PC-9 (cell line): ENCODE results near the gene KCNMB2. TPM values are rescaled to one million over a fixed set of nuclear protein-coding genes. Genes with fewer than 3 reads are reported as not detected.

Experiments used
- BruUV-seq: library from RNA; stranded (reverse); fragments of 400-500 nt; replicated peaks from 2 replicates; lab custom pipeline; 2021; lab: Mats Ljungman, UMichigan
- CTCF ChIA-PET: fragments of 300-600 bp; sonication (Branson Sonifier 250); formaldehyde crosslinking; loops from one replicate; lab custom pipeline; 2022; ENCODE audit warnings: antibody characterized with exemption; lab: Charles Lee
- POLR2A ChIA-PET: fragments of 300-600 bp; sonication (Branson Sonifier 250); formaldehyde crosslinking; loops from one replicate; lab custom pipeline; 2022; ENCODE audit warnings: antibody characterized with exemption; ENCODE audit not compliant: unreplicated experiment; lab: Charles Lee
- DNase-seq, 2 experiments: peaks; one replicate each; pipeline versions ENCODE4 v3.0.0 to v3.0.0-alpha.2; 2015 to 2022; ENCODE audit warnings: mixed read lengths in 1 of 2
- H2AFZ ChIP-seq: fragments of 200-600 bp; sonication (generic); 2 replicates; pipeline ENCODE4 v1.8.1; 2017; ENCODE audit warnings: antibody characterized with exemption
- H3F3A ChIP-seq: fragments of 200-600 bp; sonication (generic); 2 replicates; pipeline ENCODE4 v1.8.1; 2017; ENCODE audit warnings: antibody characterized with exemption, mild to moderate bottlenecking, low read depth; ENCODE audit not compliant: insufficient read depth
- H3K27ac ChIP-seq: fragments of 200-600 bp; sonication (generic); 2 replicates; pipeline ENCODE4 v1.6.1; 2016; ENCODE audit warnings: mixed run types
- H3K27me3 ChIP-seq: fragments of 200-600 bp; sonication (generic); 2 replicates; pipeline ENCODE4 v1.6.1; 2016; ENCODE audit warnings: low read depth, mixed run types; ENCODE audit not compliant: insufficient read depth
- H3K36me3 ChIP-seq: fragments of 200-600 bp; sonication (generic); 2 replicates; pipeline ENCODE4 v1.6.1; 2016; ENCODE audit warnings: low read depth, mixed run types
- H3K4me1 ChIP-seq: fragments of 200-600 bp; sonication (generic); replicated peaks from 2 replicates; pipeline ENCODE4 v1.6.1; 2016; ENCODE audit warnings: mixed run types; ENCODE audit not compliant: insufficient read depth
- H3K4me2 ChIP-seq: fragments of 200-600 bp; sonication (generic); 2 replicates; pipeline ENCODE4 v1.6.1; 2017; ENCODE audit warnings: mixed run types
- H3K4me3 ChIP-seq: fragments of 200-600 bp; sonication (generic); 2 replicates; pipeline ENCODE4 v1.6.1; 2016; ENCODE audit warnings: mixed run types
- H3K79me2 ChIP-seq: fragments of 200-600 bp; sonication (generic); 2 replicates; pipeline ENCODE4 v1.6.1; 2017; ENCODE audit warnings: low read depth, mixed run types
- H3K9me2 ChIP-seq: fragments of 200-600 bp; sonication (generic); 2 replicates; pipeline ENCODE4 v1.8.1; 2017; ENCODE audit warnings: mild to moderate bottlenecking; ENCODE audit not compliant: insufficient read depth
- H3K9me3 ChIP-seq: fragments of 200-600 bp; sonication (generic); 2 replicates; pipeline ENCODE4 v1.8.1; 2016; ENCODE audit warnings: low read depth; ENCODE audit not compliant: insufficient read depth
- H4K20me1 ChIP-seq: fragments of 200-600 bp; sonication (generic); 2 replicates; pipeline ENCODE4 v1.8.1; 2017; ENCODE audit not compliant: insufficient read depth
- CTCF ChIP-seq: fragments of 200-600 bp; sonication (generic); conservative IDR thresholded peaks from 2 replicates; pipeline ENCODE4 v1.6.1; 2017; ENCODE audit warnings: mixed run types, antibody characterized with exemption, mild to moderate bottlenecking, moderate library complexity
- EZH2 ChIP-seq: fragments of 200-600 bp; sonication (generic); IDR thresholded peaks from 2 replicates; pipeline ENCODE4 v1.8.0; 2017; ENCODE audit warnings: antibody characterized with exemption, low read depth
- intact Hi-C: fragments of 100-400 bp; cut with micrococcal nuclease; formaldehyde crosslinking; loops from one replicate; pipeline ENCODE4 v1.10.0; 2022; ENCODE audit not compliant: unreplicated experiment
- total RNA-seq: library from RNA; stranded (reverse); gene quantifications from 2 replicates; pipeline ENCODE4 v1.2.3, GENCODE V29; 2021

Gene KCNMB2
- total RNA-seq, 1 experiment from 2014 or later = not detected

- H4K20me1 ChIP-seq = no peaks in the 10 kb centered on the region
- no peak overlapping the region for H3K4me3 ChIP-seq
- POLR2A ChIA-PET = no interaction called here
- DNase-seq = no peak
- CTCF ChIA-PET = no interaction called here
- H3K27ac ChIP-seq = no peak overlapping the region
- H3K36me3 ChIP-seq = no peaks in the 10 kb centered on the region
- H3K9me2 ChIP-seq = no peaks in the 10 kb centered on the region
- TF ChIP-seq CTCF (no peak), EZH2 (no peak)
- H3K4me2 ChIP-seq = no peak overlapping the region
- no TSS peak for BruUV-seq
- no peaks in the 10 kb centered on the region for H3K27me3 ChIP-seq
- H3K79me2 ChIP-seq = no peaks in the 10 kb centered on the region
- intact Hi-C loops = no loop called here
- H3K9me3 ChIP-seq = no peaks in the 10 kb centered on the region
- H3K4me1 ChIP-seq = no peaks in the 10 kb centered on the region
- no peaks in the 10 kb centered on the region for H3F3A ChIP-seq
- no peak overlapping the region for H2AFZ ChIP-seq
These were observed 290.3 kb downstream of the KCNMB2 start for GRCh38 chr3:178826435-178827123.

- intact Hi-C loops = no loop called here
- TF ChIP-seq EZH2 (no peak), CTCF (no peak)
- Histone ChIP-seq H3K4me1 (no peaks in the 10 kb centered on the region), H3K36me3 (no peaks in the 10 kb centered on the region), H4K20me1 (no peaks in the 10 kb centered on the region), H3F3A (no peaks in the 10 kb centered on the region), H3K27ac (no peak overlapping the region), H3K4me2 (no peak overlapping the region), H2AFZ (no peak overlapping the region), H3K4me3 (no peak overlapping the region), H3K79me2 (no peaks in the 10 kb centered on the region), H3K27me3 (no peaks in the 10 kb centered on the region), H3K9me2 (no peaks in the 10 kb centered on the region), H3K9me3 (no peaks in the 10 kb centered on the region)
- CTCF ChIA-PET = no interaction called here
- no peak for DNase-seq
- POLR2A ChIA-PET = no interaction called here
- BruUV-seq = no TSS peak
These were observed 291.1 kb downstream of the KCNMB2 start for GRCh38 chr3:178827285-178827856.

GRCh38 chr3:178833695-178834094 lies 297.5 kb downstream of the KCNMB2 start:
- Histone ChIP-seq H3K4me3 (no peak overlapping the region), H3K27me3 (no peaks in the 10 kb centered on the region), H3K27ac (no peak overlapping the region), H4K20me1 (no peaks in the 10 kb centered on the region), H3K79me2 (no peaks in the 10 kb centered on the region), H3K36me3 (no peaks in the 10 kb centered on the region), H3K9me2 (no peaks in the 10 kb centered on the region), H3F3A (no peaks in the 10 kb centered on the region), H3K4me2 (no peak overlapping the region), H3K4me1 (no peaks in the 10 kb centered on the region), H2AFZ (no peak overlapping the region), H3K9me3 (no peaks in the 10 kb centered on the region)
- intact Hi-C loops = no loop called here
- ChIA-PET POLR2A (no interaction called here), CTCF (no interaction called here)
- no peak for DNase-seq
- BruUV-seq = no TSS peak
- TF ChIP-seq CTCF (no peak), EZH2 (no peak)
